ENCODE measurements around the gene RMRP.
A peak's percentile ranks its signal among the peaks of the same experiment; 100 is the strongest.

Gene RMRP

DNA sequence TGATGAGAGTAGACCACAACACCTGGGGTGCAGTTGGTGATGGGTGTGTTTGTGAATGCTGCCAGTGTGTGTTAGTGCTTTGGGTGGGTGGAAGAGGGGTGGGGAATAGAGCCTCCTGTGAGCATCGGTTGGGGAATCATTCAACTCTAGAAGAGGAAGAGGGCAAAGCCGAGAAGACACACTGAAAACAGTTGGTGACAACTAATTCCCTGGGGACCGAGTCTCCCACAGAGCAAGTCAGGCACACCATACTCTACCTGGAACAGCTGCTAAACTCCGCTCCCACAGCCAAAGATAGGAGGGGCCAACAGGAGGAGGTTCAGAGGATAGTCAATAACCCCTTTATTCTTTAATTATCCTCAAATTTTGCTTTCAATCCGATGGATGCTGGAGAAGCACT is 8.7 kb upstream of the RMRP start:
- no peak overlapping the region for H3K4me3 ChIP-seq (ENCODE audit: control insufficient read depth, low read depth, low read length)
- TF ChIP-seq CTCF (conservative IDR thresholded peaks at IDR 0.05; ENCODE audit: control insufficient read depth, insufficient read depth, low read depth, low read length), result no peak
- DNase-seq (ENCODE audit: low read depth), result no peak

GRCh38 chr9:35666045-35666444 is 8.2 kb upstream of the RMRP start:
- no peak overlapping the region for H3K4me3 ChIP-seq (ENCODE audit: control insufficient read depth, low read depth, low read length)
- no peak for TF ChIP-seq CTCF (conservative IDR thresholded peaks at IDR 0.05; ENCODE audit: control insufficient read depth, insufficient read depth, low read depth, low read length)
- DNase-seq (ENCODE audit: low read depth), result no peak

GRCh38 chr9:35665471-35665818 is 7.6 kb upstream of the RMRP start:
- DNase-seq (ENCODE audit: low read depth), result no peak
- H3K4me3 ChIP-seq (ENCODE audit: control insufficient read depth, low read depth, low read length), result peak overlapping the region; percentile 67
- no peak for TF ChIP-seq CTCF (conservative IDR thresholded peaks at IDR 0.05; ENCODE audit: control insufficient read depth, insufficient read depth, low read depth, low read length)

DNA sequence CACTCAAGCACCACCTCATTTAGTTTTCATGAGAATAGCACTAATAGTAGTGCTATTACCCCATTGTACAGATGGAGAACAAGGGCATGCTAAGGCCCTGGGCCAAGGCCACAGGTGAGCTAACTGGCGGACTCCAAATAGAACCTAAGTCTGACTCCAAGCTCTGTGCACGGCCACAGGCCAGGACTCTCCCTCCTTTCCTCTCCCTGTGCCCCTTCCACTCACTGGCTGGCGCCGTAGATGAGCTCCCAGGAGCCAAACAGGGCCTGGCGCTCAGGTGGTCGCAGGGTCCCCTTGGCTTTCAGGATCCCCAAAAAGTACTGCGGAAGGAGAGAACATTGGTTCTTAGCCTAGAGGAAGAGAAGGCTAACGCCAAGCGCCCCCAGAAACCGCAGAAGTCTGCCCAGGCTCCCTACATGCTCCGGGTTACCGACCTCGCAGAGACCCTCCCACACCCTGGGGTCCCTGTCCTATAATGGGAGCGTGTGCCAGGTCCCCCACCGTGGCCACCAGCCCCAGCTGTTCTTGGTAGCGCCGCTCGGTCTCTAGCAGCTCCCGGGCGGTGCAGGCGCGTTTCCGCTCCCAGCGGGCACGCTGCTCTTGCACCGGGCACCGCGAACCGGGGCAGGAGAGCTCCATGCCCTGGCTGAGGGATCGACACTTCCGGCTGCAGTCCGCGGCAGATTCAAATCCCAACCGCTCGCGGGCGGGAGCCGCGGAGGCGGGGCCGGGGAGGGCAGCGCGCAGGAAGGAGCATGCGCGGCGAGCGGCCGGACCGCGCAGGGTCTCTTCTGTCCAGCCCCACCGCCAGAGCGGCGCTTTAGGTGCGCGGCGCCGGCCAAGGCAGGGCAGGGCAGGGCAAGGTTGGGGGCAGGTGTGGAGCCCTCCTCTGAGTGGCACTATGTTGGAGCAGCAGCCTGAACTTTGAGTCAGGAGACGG is 7.0 kb upstream of the RMRP start, which contains the start of gene ARHGEF39:
Gene ARHGEF39 (minus strand): TSS at position 665 of the 940 bp plus-strand sequence. CDS start 26 bp downstream, at position 639.
- no peak for TF ChIP-seq CTCF (conservative IDR thresholded peaks at IDR 0.05; ENCODE audit: control insufficient read depth, insufficient read depth, low read depth, low read length)
- H3K4me3 ChIP-seq (ENCODE audit: control insufficient read depth, low read depth, low read length), result peak within 1 kb of the TSS; percentile 67
- peak; percentile 61 for DNase-seq (ENCODE audit: low read depth)

- DNase-seq (ENCODE audit: low read depth), result no peak
- no peak for TF ChIP-seq CTCF (conservative IDR thresholded peaks at IDR 0.05; ENCODE audit: control insufficient read depth, insufficient read depth, low read depth, low read length)
- H3K4me3 ChIP-seq (ENCODE audit: control insufficient read depth, low read depth, low read length), result no peak overlapping the region
Observed at GRCh38 chr9:35662437-35662836, 4.6 kb upstream of the RMRP start.

DNA sequence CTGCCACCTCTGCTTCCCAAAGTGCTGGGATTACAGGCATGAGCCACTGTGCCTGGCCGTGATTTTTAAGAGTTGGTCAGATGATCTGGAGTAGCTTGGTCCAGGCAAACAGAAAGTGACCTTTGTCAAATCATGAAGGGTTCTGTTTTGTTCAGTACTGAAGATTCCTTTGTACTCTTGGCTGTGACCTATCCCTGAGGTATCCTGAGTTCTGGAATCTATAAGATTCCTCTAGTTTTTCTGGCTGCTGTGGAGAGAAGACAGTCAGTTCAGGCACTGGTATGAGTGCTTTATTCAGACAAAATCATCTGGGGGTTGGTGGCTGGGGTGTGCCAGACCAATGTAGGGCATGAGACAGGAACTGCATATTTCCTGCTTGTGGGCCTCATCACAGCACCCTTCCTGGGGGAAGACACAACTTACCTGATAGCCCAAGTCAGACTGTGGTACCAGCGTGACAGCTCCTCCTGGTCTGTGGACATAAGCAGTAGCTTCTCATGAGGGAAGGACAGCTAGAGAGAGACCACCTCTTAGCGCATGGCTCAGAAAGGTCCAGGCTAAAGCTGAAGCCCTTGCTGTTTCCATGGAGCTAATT is 4.0 kb upstream of the RMRP start:
- no peak for TF ChIP-seq CTCF (conservative IDR thresholded peaks at IDR 0.05; ENCODE audit: control insufficient read depth, insufficient read depth, low read depth, low read length)
- H3K4me3 ChIP-seq (ENCODE audit: control insufficient read depth, low read depth, low read length), result no peak overlapping the region
- DNase-seq (ENCODE audit: low read depth), result no peak
